Activated T-helper 17 cell treated with anti-CD3 and anti-CD28 coated beads, Interleukin-2, amount 50 U/mL, for 72 hours (primary cell): ENCODE data around the gene KAT7. TPM values are rescaled to one million over a fixed set of nuclear protein-coding genes. Genes with fewer than 3 reads are reported as not detected.
"Not testable (repeated sequence)": the region's sequence is repeated elsewhere in the genome, so short reads cannot be mapped to it uniquely, and the experiment has no call there.

Experiments used
- ATAC-seq: fragments of 150-1000 bp; cut with Tn5 transposase; replicated peaks from 2 replicates; pipeline ENCODE4 v1.10.0; 2021; ENCODE audit warnings: mild to moderate bottlenecking, moderate library complexity
- H3K27ac Mint-ChIP-seq: one replicate; pipeline ENCODE4 v1.8.0; 2022; ENCODE audit warnings: mixed read lengths
- H3K27me3 Mint-ChIP-seq: one replicate; pipeline ENCODE4 v1.8.0; 2022; ENCODE audit warnings: mixed read lengths
- H3K36me3 Mint-ChIP-seq: one replicate; pipeline ENCODE4 v1.8.0; 2022; ENCODE audit warnings: low read depth, mild to moderate bottlenecking, mixed read lengths
- H3K4me1 Mint-ChIP-seq: one replicate; pipeline ENCODE4 v1.8.0; 2022; ENCODE audit warnings: mixed read lengths
- H3K4me3 Mint-ChIP-seq: one replicate; pipeline ENCODE4 v1.8.0; 2022; ENCODE audit warnings: mild to moderate bottlenecking, mixed read lengths
- H3K9me3 Mint-ChIP-seq: one replicate; pipeline ENCODE4 v1.8.0; 2022; ENCODE audit warnings: mixed read lengths
- total RNA-seq, 2 donors: library from RNA; stranded (reverse); gene quantifications; one replicate each; pipeline ENCODE4 v1.2.3, GENCODE V29; 2022

The KAT7 gene
- total RNA-seq, 2 donors from 2014 or later: 66.4 to 86.4 TPM

DNA sequence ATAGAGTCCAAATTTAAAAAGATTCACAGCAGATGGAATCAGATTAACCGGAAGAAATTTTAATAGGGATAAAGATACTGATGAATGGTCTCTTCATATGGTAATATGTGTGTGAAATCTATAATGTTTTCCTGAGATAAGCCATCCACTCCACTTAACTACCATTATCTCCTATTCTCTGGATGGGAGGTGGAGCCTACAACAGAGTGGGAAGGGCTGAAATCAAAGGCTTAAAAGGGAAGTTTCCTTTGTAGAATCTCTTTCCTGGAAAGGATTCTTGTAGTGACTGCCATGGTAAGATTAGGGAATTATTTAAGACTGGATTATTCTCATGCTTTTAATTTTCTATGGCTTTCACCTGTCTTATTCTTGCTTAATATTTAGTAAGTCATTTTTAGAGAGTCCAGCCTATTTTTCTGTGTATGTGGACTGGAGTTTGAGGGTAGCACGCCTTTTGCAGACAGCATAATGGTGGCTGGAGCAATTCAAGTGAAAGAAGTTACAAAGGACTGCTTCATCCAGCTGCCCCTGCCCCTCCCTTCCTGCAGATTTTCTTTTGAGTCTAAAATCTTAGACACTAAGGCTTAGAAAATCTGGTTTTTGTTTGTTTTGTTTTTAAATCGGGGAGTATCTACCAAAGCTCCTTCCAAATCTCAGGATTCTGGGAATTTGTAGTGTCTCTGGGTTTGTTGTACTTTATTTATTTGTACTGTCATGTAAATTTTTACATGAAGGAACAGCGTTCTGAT is 26.5 kb downstream of the KAT7 start:
- H3K4me1 Mint-ChIP-seq: peaks cover 32% of the 10 kb centered on the region
- H3K27me3 Mint-ChIP-seq: no peaks in the 10 kb centered on the region
- peak overlapping the region; percentile 87 for H3K27ac Mint-ChIP-seq
- ATAC-seq: no peak
- H3K4me3 Mint-ChIP-seq: no peak overlapping the region
- H3K9me3 Mint-ChIP-seq: no peaks in the 10 kb centered on the region
- peaks cover 98% of the 10 kb centered on the region for H3K36me3 Mint-ChIP-seq

DNA sequence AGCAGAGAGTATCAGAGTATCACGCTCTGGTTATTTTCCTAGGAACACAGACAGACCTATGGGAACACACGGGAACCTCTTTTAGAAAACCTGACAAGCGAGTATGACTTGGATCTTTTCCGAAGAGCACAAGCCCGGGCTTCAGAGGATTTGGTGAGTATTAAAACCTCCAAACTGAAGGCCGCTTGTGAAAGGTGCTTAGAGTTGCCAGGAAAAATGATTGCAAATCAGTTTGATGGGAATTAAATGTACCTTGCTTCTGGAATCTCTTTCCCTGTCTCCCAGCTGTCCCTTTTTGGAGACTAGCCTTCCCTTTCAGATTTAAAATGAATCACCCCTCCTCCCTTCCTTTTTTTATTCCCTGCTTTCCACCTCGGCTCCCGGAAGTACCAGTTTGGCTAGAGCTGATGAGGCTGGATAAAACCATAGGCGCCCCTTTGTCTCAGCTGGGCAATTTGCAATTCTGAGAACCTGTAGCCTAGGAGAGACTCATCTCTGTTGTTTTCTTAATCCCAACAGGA is 27.3 kb downstream of the KAT7 start:
- no peak for ATAC-seq
- H3K27ac Mint-ChIP-seq: peak overlapping the region; percentile 87
- no peak overlapping the region for H3K4me3 Mint-ChIP-seq
- H3K4me1 Mint-ChIP-seq: peaks cover 32% of the 10 kb centered on the region
- no peaks in the 10 kb centered on the region for H3K9me3 Mint-ChIP-seq
- peaks cover 96% of the 10 kb centered on the region for H3K36me3 Mint-ChIP-seq
- no peaks in the 10 kb centered on the region for H3K27me3 Mint-ChIP-seq

DNA sequence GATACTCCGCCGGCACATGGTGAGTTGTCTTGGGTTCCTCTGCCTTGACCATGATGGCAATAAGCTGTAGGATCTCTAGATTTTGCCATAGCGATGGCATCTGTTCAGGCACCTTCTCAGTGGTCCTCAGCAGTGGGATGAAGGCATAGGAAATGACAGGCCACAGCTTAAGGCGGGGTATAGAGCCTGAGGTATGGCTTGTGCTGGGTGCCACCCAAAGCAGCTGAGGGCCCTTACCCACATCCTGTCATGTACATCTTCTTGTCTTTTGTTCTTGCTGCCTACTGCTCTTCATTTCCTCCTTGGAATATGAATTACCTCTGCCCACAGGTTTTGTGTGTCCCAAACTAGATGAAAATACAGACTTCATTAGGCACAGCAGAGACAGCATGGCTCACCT is 29.5 kb downstream of the KAT7 start:
- Mint-ChIP-seq H3K36me3 (peaks cover 96% of the 10 kb centered on the region), H3K27ac (peak overlapping the region; percentile 87), H3K4me3 (peak overlapping the region; percentile 40), H3K9me3 (no peaks in the 10 kb centered on the region), H3K4me1 (peaks cover 32% of the 10 kb centered on the region), H3K27me3 (no peaks in the 10 kb centered on the region)
- peak; percentile 90 for ATAC-seq

DNA sequence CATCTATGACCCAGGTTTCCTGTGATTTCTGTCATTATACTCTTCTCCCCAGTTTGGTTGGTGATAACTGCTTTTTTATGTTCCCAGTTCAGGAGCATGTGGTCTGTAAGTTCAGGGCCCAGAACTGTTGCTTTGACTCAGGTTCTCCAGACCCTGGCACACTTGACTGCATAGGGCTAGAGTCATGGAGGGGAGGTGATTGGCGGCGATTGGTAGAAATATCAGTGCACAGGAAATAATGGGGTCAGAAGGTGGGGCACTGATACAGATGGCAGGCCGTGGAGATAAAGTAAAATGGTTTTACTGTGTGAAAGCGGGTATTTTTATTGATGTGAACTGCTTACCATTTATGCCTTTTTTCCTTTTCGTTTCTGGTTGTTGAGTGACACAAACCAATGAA is 30.7 kb downstream of the KAT7 start:
- peak overlapping the region; percentile 4 for H3K4me3 Mint-ChIP-seq
- peaks cover 31% of the 10 kb centered on the region for H3K4me1 Mint-ChIP-seq
- H3K27ac Mint-ChIP-seq: peak overlapping the region; percentile 87
- H3K27me3 Mint-ChIP-seq: no peaks in the 10 kb centered on the region
- H3K36me3 Mint-ChIP-seq: peaks cover 96% of the 10 kb centered on the region
- H3K9me3 Mint-ChIP-seq: no peaks in the 10 kb centered on the region
- ATAC-seq: no peak

DNA sequence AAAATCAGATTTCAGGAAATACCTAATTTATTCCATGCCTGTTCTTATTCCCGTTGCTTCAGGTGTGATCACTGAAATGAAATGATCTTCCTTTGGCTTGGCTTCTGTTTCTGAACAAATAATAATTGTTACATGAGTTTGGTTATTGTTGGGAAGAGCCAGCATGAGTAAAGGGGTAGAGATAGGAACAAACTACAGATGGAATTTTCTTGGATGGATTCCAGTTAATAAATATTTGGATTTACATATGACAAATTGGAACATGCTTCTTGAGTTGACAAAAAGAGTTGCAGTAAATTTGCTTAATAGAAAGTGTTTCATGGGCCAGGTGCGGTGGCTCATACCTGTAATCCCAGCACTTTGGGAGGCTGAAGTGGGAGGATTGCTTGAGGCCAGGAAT is 31.2 kb downstream of the KAT7 start:
- no peaks in the 10 kb centered on the region for H3K9me3 Mint-ChIP-seq
- peak overlapping the region; percentile 87 for H3K27ac Mint-ChIP-seq
- no peaks in the 10 kb centered on the region for H3K27me3 Mint-ChIP-seq
- peaks cover 26% of the 10 kb centered on the region for H3K4me1 Mint-ChIP-seq
- no peak for ATAC-seq
- H3K4me3 Mint-ChIP-seq: no peak overlapping the region
- peaks cover 96% of the 10 kb centered on the region for H3K36me3 Mint-ChIP-seq

DNA sequence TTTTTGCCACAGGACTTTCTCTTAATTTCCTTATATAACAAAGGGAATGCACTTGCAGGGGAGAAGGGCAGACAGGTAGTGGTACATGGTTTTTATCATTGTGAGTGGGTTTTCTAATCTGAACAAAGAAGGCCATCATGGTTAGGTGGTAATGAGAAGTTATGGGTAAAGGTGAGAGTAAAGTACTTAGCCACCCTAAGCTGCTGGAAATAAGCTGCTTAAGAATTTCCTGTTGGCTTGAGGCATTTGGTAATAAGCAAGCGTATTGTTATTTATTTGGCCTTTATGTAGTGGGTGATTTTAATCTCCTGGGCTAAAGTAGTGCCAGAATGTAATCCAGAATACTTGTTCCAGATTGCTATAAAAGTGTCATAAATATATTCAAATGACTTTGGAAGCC is 32.3 kb downstream of the KAT7 start:
- no peak overlapping the region for H3K27ac Mint-ChIP-seq
- H3K4me1 Mint-ChIP-seq: peaks cover 24% of the 10 kb centered on the region
- H3K4me3 Mint-ChIP-seq: no peak overlapping the region
- no peak for ATAC-seq
- no peaks in the 10 kb centered on the region for H3K9me3 Mint-ChIP-seq
- no peaks in the 10 kb centered on the region for H3K27me3 Mint-ChIP-seq
- H3K36me3 Mint-ChIP-seq: peaks cover 96% of the 10 kb centered on the region

DNA sequence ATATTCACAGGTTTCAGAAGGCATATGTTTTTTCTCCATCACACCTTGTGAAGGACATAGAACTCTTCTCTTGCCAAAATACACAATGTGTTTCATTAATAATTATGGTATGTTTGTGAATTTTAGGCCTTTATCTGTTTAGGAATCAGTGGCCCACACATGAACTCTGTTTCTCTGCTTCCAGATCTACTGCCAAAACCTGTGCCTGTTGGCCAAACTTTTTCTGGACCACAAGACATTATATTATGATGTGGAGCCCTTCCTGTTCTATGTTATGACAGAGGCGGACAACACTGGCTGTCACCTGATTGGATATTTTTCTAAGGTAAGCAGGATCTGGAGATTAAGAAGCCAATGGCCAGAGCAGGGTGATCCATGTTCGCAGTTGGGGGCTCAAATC is 33.0 kb downstream of the KAT7 start:
- H3K27ac Mint-ChIP-seq: peak overlapping the region; percentile 2

DNA sequence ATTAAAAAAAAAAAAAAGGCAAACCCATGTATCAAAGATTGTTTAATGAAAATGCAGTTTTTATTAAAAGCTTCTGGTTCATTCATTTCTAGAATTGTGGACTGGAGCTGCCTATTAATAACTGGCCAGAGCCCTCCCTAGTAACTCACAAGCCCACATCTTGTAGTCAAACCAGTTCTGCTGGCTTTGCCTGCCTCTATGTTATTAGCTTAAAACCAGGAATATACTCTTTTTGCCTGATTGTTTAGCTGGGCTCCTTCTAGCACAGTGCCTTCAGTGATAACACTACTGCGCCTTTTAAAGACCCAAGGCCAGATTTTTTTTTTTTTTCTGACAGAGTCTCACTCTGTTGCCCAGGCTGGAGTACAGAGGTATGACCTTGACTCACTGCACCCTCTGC is 33.4 kb downstream of the KAT7 start:
- Mint-ChIP-seq H3K27me3 (no peaks in the 10 kb centered on the region), H3K36me3 (peaks cover 96% of the 10 kb centered on the region)

More for the DNA sequence above, 33.0 kb downstream of the KAT7 start:
- Mint-ChIP-seq H3K36me3 (peaks cover 96% of the 10 kb centered on the region), H3K9me3 (no peaks in the 10 kb centered on the region), H3K4me3 (no peak overlapping the region), H3K4me1 (peaks cover 24% of the 10 kb centered on the region), H3K27me3 (no peaks in the 10 kb centered on the region)
- no peak for ATAC-seq

DNA sequence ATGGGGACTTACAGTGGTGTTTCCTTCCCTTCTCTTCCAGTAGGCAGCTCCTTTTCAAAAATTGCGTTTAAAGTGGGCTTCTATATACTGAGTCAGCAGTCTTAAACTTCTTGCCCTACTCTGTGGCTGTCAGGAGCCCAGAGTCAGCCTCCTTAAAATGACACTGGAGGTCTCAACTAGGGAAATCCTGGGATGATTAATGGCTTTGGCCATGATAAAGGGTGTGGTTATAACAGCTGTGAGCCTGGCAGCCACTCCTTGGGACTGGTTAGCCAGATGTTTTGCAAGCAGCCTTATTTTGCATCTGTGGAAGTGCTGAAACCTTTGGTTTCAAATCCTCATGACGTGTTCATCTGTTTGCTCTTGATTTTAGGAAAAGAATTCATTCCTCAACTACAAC is 34.3 kb downstream of the KAT7 start:
- ATAC-seq: peak; percentile 53
- Mint-ChIP-seq H3K9me3 (no peaks in the 10 kb centered on the region), H3K27me3 (no peaks in the 10 kb centered on the region), H3K4me3 (no peak overlapping the region), H3K27ac (peak overlapping the region; percentile 68), H3K36me3 (peaks cover 96% of the 10 kb centered on the region), H3K4me1 (peaks cover 16% of the 10 kb centered on the region)

More for the DNA sequence above, 33.4 kb downstream of the KAT7 start:
- Mint-ChIP-seq H3K4me1 (peaks cover 24% of the 10 kb centered on the region), H3K27ac (no peak overlapping the region), H3K4me3 (no peak overlapping the region), H3K9me3 (no peaks in the 10 kb centered on the region)
- no peak for ATAC-seq

DNA sequence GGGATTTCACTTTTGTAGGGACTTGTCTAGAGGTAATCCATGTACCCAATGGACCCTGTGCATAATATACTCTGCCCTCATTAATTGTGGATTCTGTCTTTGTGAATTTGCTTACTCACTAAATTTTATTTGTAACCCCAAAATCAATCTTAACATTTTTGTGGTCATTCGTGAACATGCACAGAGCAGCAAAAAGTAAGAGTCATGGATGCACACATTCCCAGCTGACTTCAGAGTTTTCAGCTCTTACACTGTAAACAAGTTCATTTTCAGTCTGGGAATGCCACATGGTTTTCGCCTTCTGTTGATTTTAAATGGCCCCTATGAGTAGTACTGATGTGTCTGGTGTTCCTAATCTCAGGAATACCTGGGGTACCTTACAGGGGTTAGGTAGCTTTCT is 35.1 kb downstream of the KAT7 start:
- Mint-ChIP-seq H3K9me3 (no peaks in the 10 kb centered on the region), H3K27me3 (no peaks in the 10 kb centered on the region), H3K27ac (no peak overlapping the region)

DNA sequence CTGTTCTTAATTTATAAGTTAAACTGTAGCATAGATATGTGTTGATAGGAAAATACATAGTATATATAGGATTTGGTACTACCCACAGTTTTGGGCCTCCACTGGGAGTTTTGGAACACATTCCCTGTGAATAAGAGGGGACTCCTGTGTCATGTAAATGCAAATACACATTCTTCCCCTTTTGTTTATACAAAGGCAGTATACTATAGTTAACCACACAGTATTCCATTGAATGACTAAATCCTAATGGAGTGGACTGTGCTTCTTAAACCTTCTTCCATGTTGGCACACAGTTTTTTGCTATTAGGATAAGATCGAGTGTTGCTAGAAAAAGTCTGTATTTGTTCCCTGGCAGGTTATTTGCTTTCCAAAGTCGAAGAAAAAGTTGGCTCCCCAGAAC is 37.2 kb downstream of the KAT7 start:
- no peak overlapping the region for H3K27ac Mint-ChIP-seq
- H3K9me3 Mint-ChIP-seq: no peaks in the 10 kb centered on the region
- H3K36me3 Mint-ChIP-seq: peaks cover 100% of the 10 kb centered on the region
- ATAC-seq: no peak
- H3K4me3 Mint-ChIP-seq: no peak overlapping the region
- H3K4me1 Mint-ChIP-seq: no peaks in the 10 kb centered on the region
- no peaks in the 10 kb centered on the region for H3K27me3 Mint-ChIP-seq

More for the DNA sequence above, 35.1 kb downstream of the KAT7 start:
- ATAC-seq: no peak
- H3K4me3 Mint-ChIP-seq: no peak overlapping the region
- H3K4me1 Mint-ChIP-seq: peaks cover 8% of the 10 kb centered on the region
- peaks cover 96% of the 10 kb centered on the region for H3K36me3 Mint-ChIP-seq

DNA sequence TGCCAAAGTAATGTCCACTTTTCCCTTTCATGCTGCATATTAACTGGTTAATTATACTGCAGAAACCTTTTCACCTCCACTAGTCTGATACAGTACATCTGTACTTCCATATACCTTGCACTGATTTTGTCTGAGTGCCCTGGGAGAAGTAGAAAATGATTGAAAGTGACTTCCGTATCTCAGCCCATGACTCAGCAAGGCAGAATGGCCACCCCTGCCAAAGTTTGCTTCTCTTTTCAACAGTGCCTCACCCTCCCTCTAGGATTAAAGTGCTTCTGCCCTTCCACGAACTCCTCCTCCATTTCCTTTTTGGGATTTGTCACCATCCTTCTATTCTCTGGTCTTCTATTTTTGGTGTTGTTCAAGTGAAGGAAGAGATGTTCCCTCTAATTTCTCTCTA is 39.8 kb downstream of the KAT7 start:
- Mint-ChIP-seq H3K36me3 (peaks cover 100% of the 10 kb centered on the region), H3K27ac (peak overlapping the region; percentile 14)
- ATAC-seq, H3K4me1 Mint-ChIP-seq, H3K27me3 Mint-ChIP-seq, H3K4me3 Mint-ChIP-seq, H3K9me3 Mint-ChIP-seq: not testable (repeated sequence)

DNA sequence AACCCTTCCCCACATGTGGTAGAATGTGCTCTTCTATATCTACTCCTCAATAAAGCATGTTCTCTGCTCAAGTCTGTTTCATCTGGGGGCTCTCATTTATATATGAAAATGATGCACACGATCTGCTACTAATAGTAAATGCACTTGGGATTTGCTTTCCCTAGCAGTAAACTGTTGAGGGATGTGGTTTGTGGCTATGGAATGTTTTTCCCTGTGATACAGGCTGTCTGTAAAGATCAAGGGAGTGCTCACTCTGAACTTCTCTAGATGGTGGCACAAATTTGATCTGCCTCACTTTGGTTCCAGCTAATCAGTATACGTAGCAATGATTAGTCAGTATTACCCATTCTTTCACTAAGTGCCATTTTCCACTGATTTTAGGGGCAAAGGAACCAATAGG is 40.5 kb downstream of the KAT7 start:
- no peak overlapping the region for H3K4me3 Mint-ChIP-seq
- peak overlapping the region; percentile 14 for H3K27ac Mint-ChIP-seq
- peaks cover 100% of the 10 kb centered on the region for H3K36me3 Mint-ChIP-seq
- H3K27me3 Mint-ChIP-seq: no peaks in the 10 kb centered on the region
- H3K4me1 Mint-ChIP-seq: no peaks in the 10 kb centered on the region
- no peaks in the 10 kb centered on the region for H3K9me3 Mint-ChIP-seq
- ATAC-seq: no peak

DNA sequence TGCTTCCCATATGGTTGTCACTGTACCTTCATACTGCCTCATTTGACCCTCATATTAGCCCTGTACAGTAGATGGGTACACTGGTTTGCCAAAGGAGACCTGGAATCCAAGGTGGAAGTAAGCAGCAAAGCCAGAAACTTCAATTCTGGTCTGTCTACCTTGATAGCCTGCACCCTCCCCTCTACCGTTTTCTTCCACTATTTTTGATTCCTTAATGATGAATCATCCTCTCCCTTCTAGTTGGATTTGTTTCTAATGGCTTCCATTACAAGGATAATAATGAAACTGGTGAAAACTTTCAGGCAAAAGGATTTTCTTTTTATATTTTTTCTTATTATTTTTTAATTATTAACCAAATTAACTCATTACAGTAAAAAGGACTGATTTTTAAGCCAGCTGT is 42.1 kb downstream of the KAT7 start:
- Mint-ChIP-seq H3K36me3 (peaks cover 98% of the 10 kb centered on the region), H3K4me3 (no peak overlapping the region), H3K27ac (no peak overlapping the region), H3K4me1 (no peaks in the 10 kb centered on the region), H3K27me3 (no peaks in the 10 kb centered on the region), H3K9me3 (no peaks in the 10 kb centered on the region)
- ATAC-seq: no peak

DNA sequence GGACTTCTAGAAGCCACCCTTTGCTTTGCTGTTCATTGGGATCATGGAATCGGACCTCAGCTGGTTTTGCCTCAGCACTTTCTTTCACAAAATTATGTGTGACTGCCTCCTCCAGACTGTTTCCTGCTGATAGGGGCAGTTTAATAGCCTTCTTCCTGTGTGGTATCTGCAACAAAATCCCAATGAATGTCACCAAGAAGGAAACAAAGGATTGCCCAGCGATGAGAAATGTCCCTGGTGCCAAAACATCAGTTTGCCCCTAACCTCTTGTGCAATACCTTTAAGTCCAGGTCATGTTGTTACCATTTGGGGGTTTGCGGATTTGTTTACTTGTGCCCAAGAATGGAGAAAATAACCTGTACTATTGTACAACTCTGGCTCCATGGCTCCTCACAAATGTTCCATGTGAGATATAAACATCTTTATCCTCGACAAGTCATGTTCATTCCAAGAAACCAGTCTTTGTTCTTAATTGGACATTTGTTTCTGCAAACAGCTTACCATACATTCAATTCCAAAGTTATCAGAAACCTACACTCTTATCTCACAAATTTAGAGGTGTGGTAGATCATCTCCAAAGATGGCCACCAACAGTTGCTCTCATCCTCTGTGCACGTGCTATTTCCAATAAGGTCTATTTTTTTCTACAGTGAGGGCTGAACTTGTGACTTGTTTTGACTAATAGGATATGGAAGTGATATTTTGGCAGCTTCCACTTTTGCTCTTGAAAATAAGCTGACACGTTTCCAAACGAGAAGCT is 44.5 kb downstream of the KAT7 start:
- Mint-ChIP-seq H3K27me3 (no peaks in the 10 kb centered on the region), H3K27ac (no peak overlapping the region), H3K9me3 (no peaks in the 10 kb centered on the region), H3K36me3 (peaks cover 90% of the 10 kb centered on the region), H3K4me3 (no peak overlapping the region), H3K4me1 (peaks cover 4% of the 10 kb centered on the region)
- ATAC-seq: no peak
